DMS79 (cell line): ENCODE measurements around the gene SLC15A3.
A peak's percentile ranks its signal among the peaks of the same experiment; 100 is the strongest.

Source experiments
- DNase-seq: peaks from one replicate; lab custom pipeline; 2025; lab: John Stamatoyannopoulos, UW

The SLC15A3 gene

DNA sequence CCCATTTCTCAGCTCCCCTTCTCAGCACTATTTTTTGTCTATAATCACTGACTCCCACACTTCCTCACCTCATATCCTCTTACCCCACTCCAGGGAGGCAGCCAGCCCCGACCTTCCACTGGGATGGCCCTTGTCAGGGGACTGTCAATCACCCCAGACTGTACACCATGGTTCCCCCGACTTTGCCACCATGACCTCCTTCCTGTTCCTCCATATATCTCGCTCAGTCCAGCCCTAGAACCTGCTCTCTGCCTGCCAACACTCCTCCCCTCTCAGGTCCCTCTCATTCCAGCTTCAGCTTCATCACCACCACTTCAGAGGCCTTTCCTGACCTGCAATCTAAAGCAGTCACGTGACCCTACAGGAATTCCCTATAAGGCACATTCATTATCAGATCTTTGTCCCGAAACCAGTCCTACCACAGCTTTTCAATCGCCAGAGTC, 62.1 kb downstream of the SLC15A3 start:
- DNase-seq, result no peak

DNA sequence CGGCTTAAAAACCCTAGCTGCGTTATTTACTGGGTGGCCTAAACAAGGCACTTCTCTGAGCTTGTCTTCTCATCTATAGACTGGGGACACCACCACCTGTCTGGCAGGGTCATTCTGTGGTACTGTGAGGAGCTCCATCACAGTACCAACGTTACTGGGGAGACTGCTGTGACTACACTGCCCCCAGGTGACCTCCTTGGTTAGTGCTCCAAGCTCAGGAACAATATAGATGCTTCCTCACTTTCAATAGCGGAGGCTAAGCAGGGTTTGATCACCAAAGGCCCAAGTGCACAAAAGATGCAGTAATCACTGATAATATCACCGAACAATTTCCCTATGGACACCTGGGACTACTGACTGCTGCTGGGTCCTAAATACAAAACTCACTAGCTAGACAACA, 64.4 kb downstream of the SLC15A3 start:
- DNase-seq, result peak; percentile 65
